Endodermal cell (in vitro differentiated cells): ENCODE results near the gene KCND2. TPM values are rescaled to one million over a fixed set of nuclear protein-coding genes. Genes with fewer than 3 reads are reported as not detected.

ENCODE experiments used
- DNase-seq: peaks from one replicate; pipeline ENCODE4 v3.0.0-alpha.2; 2017
- H3K27ac ChIP-seq: 2 replicates; pipeline ENCODE4 v1.5.1; 2013; ENCODE audit warnings: mild to moderate bottlenecking, low read depth, low read length, moderate library complexity
- H3K27me3 ChIP-seq: 2 replicates; pipeline ENCODE4 v1.6.1; 2013; ENCODE audit warnings: mild to moderate bottlenecking, low read length, moderate library complexity; ENCODE audit not compliant: insufficient read depth, control insufficient read depth, poor library complexity, severe bottlenecking
- H3K36me3 ChIP-seq: 2 replicates; pipeline ENCODE4 v1.7.0; 2013; ENCODE audit warnings: mild to moderate bottlenecking, low read length, moderate library complexity; ENCODE audit not compliant: control insufficient read depth, insufficient read depth
- H3K4me1 ChIP-seq: one replicate; pipeline ENCODE4 v1.7.0; 2013; ENCODE audit warnings: low read length; ENCODE audit not compliant: control insufficient read depth, insufficient read depth
- H3K4me3 ChIP-seq: 2 replicates; pipeline ENCODE4 v1.5.1; 2013; ENCODE audit warnings: mild to moderate bottlenecking, low read length, moderate library complexity
- H3K9ac ChIP-seq: 2 replicates; pipeline ENCODE4 v1.6.1; 2013; ENCODE audit warnings: mild to moderate bottlenecking, low read length, moderate library complexity; ENCODE audit not compliant: poor library complexity, severe bottlenecking; ENCODE audit errors: extremely low read depth
- H3K9me3 ChIP-seq: 2 replicates; pipeline ENCODE4 v1.6.1; 2013; ENCODE audit warnings: mild to moderate bottlenecking, low read length, moderate library complexity; ENCODE audit not compliant: control insufficient read depth
- H3K27ac Mint-ChIP-seq: 2 replicates; pipeline ENCODE4 v1.8.0; 2020; ENCODE audit warnings: mixed read lengths
- H3K27me3 Mint-ChIP-seq: 2 replicates; pipeline ENCODE4 v1.8.0; 2021; ENCODE audit warnings: mild to moderate bottlenecking, mixed read lengths; ENCODE audit not compliant: insufficient read depth
- H3K36me3 Mint-ChIP-seq: 2 replicates; pipeline ENCODE4 v1.8.0; 2020; ENCODE audit warnings: low read depth, mixed read lengths
- H3K4me1 Mint-ChIP-seq: 2 replicates; pipeline ENCODE4 v1.8.0; 2020; ENCODE audit warnings: mixed read lengths
- H3K4me3 Mint-ChIP-seq: 2 replicates; pipeline ENCODE4 v1.8.0; 2020; ENCODE audit warnings: mild to moderate bottlenecking, moderate library complexity, mixed read lengths
- H3K9me3 Mint-ChIP-seq: 2 replicates; pipeline ENCODE4 v1.8.0; 2020; ENCODE audit warnings: mild to moderate bottlenecking, mixed read lengths
- CTCF ChIP-seq: fragments of 200-600 bp; sonication (generic); conservative IDR thresholded peaks from 2 replicates; pipeline ENCODE4 v1.5.0; 2021; ENCODE audit warnings: antibody characterized with exemption, mild to moderate bottlenecking
- WGBS, 2 experiments: methylation state at CpG; one replicate each; pipeline versions ENCODE4 v1.1.5 to v1.1.7; 2013; ENCODE audit warnings: missing lambda C conversion rate in 2 of 2, mixed read lengths in 1 of 2; ENCODE audit not compliant: insufficient coverage in 1 of 2, insufficient read length in 1 of 2; 5-methylcytosine and 5-hydroxymethylcytosine counted together
- total RNA-seq, 2 donors: library from RNA; stranded (reverse); fragmentation: NEBNext Ultra II Directional in 1 of 2; extraction: Animal tissue kit (Norgen Biotek cat#: 25700) in 1 of 2; gene quantifications; 2 replicates in 1 of 2; 3 replicates in 1 of 2; pipeline ENCODE4 v1.2.1, GENCODE V29; 2021

KCND2 gene
- total RNA-seq, 2 donors from 2014 or later, result 0.71 to 4.6 TPM

DNA sequence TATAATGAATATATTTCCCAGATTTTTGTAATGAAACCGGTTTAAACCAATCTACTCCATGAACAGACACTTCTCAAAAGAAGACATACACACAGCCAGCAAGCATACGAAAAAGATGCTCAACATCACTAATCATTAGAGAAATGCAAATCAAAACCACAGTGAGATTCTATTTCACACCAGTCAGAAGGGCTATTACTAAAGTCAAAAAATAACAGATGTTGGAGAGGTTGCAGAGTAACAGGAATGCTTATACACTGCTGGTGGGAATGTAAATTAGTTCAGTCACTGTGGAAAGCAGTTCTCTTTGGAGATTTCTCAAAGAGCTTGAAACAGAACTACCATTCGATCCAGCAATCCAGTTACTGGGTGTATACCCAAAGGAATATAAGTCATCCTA is 344.3 kb downstream of the KCND2 start:
- no peak for TF ChIP-seq CTCF
- Mint-ChIP-seq H3K9me3 (no peaks in the 10 kb centered on the region), H3K36me3 (no peaks in the 10 kb centered on the region), H3K4me1 (no peaks in the 10 kb centered on the region), H3K4me3 (no peak overlapping the region), H3K27me3 (no peaks in the 10 kb centered on the region), H3K27ac (no peak overlapping the region)
- 94 to 100% methylated on average over 1 to 3 of the region's 3 CpGs for WGBS, 2 experiments
- Histone ChIP-seq H3K4me3 (no peak overlapping the region), H3K27me3 (no peaks in the 10 kb centered on the region), H3K9me3 (no peaks in the 10 kb centered on the region), H3K36me3 (no peaks in the 10 kb centered on the region), H3K4me1 (no peaks in the 10 kb centered on the region), H3K9ac (no peak overlapping the region), H3K27ac (no peak overlapping the region)
- DNase-seq, result no peak

DNA sequence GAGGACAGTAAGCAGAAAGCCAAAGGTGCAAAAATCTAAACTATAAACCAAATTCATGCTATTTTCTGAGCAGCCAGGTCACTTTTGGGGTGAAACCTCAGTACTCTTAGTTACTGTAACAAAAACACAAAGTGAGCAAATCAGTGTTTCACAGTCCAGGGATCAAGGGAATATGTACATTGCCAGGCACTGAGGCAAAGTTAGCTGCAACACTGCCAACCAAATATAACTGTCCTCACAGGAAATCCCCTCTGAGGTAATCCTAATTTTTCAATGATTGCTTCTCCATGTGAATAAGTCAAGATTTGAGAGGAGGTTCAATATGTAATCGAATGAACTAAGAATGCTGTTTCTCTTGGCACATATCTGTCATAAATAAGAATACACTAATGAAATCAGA is 355.3 kb downstream of the KCND2 start:
- TF ChIP-seq CTCF, result no peak
- peaks cover 17% of the 10 kb centered on the region for H3K4me1 Mint-ChIP-seq
- WGBS, 2 experiments, result 90% methylated on average over 1 of the region's 1 CpG; no CpG with 5 or more reads in 1 of the 2 experiments

GRCh38 chr7:120639884-120640283 is 366.9 kb downstream of the KCND2 start:
- H3K4me1 ChIP-seq, result no peaks in the 10 kb centered on the region
- no peak overlapping the region for H3K27ac ChIP-seq
- Mint-ChIP-seq H3K9me3 (no peaks in the 10 kb centered on the region), H3K4me1 (peaks cover 5% of the 10 kb centered on the region), H3K36me3 (no peaks in the 10 kb centered on the region), H3K4me3 (no peak overlapping the region), H3K27ac (no peak overlapping the region), H3K27me3 (no peaks in the 10 kb centered on the region)
- TF ChIP-seq CTCF, result no peak
- H3K36me3 ChIP-seq, result no peaks in the 10 kb centered on the region
- no peak for DNase-seq
- H3K9ac ChIP-seq, result no peak overlapping the region
- no peaks in the 10 kb centered on the region for H3K9me3 ChIP-seq
- H3K4me3 ChIP-seq, result no peak overlapping the region
- no peaks in the 10 kb centered on the region for H3K27me3 ChIP-seq

More for the DNA sequence above, 355.3 kb downstream of the KCND2 start:
- H3K9me3 Mint-ChIP-seq, result no peaks in the 10 kb centered on the region
- Histone ChIP-seq H3K27ac (no peak overlapping the region), H3K4me3 (no peak overlapping the region), H3K9ac (no peak overlapping the region), H3K36me3 (no peaks in the 10 kb centered on the region), H3K27me3 (no peaks in the 10 kb centered on the region), H3K9me3 (no peaks in the 10 kb centered on the region), H3K4me1 (peaks cover 4% of the 10 kb centered on the region)
- H3K4me3 Mint-ChIP-seq, result no peak overlapping the region
- H3K27ac Mint-ChIP-seq, result no peak overlapping the region
- DNase-seq, result no peak
- no peaks in the 10 kb centered on the region for H3K27me3 Mint-ChIP-seq
- H3K36me3 Mint-ChIP-seq, result no peaks in the 10 kb centered on the region
